ENCODE data around the gene PDPN.

PDPN gene

DNA sequence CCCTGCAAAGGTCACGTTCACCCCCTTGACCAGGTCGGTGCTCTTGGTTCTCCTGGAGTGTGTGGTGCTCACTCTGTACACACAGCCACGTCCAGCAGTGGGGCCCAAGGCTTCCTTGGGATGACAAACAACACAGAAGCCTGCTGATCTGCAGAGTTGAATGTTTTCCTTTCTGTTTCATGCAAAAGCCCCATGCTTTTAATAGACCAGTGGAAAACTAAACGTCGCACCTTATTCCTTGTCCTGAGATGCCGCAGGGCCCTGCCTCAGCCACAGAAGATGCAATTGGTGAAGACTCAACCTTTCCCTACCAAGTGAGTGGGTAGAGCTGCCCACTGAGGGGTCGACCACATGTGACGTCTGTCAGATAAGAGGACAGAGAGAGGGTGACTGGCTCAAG is 5.8 kb upstream of the PDPN start:
- no peak for DNase-seq (ENCODE audit: low read depth)

DNA sequence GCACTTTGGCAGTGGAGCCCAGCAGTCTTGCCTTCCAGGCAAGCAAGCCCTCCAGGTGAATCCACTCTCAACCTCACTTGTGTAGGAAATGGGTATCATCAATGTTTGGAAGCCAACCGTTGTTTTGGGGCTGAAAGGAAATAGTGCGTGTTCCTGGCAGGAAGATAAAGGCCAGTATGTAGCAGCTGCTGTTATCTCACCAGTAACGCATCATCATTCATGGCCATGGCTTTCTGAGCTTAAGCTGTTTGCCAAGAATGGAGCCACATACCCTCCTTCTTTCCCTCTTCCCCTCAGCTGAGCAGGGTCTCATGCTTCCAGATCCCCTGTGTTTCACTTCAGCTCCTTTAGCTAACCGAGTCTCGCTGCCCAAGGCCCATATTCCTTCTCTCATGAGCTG is 2.2 kb upstream of the PDPN start:
- no peak for DNase-seq (ENCODE audit: low read depth)

DNA sequence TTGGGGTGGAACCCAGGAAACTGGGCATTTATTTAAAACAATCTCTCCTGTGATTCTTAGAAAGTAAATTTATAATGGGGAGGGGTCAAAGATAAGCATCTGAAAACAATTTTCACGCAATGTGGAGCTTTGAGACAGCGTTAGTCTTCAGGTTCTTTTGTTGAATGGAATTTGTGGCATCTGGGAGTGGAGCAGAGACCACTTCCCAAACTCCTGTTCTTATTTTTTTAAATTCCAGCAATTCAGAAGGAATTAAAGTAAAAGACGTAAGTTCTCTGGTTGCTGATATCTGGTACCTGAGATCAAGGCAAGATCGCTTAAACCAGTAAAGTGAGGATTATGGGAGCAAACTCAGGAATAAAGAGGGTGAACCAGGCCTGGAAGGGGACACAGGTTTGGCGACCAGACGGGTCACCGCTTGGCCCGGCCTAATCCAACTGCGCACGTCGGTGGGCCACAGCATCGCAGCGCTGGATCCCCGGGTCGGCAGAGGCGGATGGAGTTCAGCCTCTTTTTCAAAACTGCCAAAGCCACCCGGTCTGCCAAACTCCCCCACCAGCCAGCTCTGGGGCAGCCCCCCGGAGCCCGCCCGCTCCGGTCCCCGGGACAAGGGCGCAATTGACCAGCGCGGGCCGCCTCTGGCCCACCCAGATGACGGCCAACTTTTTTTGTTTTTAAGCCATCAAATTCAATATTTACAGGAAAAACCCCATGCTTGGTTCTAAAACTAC is 754 bp upstream of the PDPN start:
- DNase-seq (ENCODE audit: low read depth), result no peak

DNA sequence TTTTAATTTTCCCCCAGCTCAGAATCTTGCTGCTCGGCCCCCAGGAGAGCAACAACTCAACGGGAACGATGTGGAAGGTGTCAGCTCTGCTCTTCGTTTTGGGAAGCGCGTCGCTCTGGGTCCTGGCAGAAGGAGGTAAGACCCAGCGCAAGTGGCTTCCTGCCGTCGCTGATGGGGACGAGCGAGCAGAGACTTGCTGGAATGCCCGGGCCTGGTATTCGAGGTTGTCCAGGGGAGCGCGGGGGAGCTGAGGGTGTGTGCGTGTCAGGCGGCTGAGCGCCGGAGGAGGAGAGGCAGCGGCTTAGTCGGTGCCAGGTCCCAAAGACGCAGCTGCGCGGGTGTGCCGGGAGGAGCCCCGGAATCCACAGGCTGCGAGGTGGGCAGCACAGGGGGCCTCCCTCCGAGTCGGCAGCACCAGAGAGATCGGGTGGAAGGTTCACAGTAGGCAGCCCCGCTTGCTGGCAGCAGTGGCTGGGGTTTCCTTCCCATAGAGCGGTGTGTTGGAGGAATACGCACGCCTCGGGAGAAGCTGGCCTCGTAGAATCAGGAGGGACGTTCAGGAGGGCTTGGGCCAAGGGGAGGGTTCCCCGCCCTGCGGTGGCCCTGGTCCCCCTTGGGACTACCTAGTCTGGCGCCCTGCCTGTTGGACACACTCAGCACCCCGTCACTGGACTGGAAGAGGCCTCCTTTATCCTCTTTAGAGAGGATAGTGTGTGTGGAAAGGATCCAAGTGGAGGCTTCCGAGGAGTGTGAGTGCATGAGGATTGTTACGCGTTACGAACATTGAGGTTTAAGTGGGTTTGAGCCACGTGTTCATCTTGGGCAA is 547 bp downstream of the PDPN start:
- no peak for DNase-seq (ENCODE audit: low read depth)

DNA sequence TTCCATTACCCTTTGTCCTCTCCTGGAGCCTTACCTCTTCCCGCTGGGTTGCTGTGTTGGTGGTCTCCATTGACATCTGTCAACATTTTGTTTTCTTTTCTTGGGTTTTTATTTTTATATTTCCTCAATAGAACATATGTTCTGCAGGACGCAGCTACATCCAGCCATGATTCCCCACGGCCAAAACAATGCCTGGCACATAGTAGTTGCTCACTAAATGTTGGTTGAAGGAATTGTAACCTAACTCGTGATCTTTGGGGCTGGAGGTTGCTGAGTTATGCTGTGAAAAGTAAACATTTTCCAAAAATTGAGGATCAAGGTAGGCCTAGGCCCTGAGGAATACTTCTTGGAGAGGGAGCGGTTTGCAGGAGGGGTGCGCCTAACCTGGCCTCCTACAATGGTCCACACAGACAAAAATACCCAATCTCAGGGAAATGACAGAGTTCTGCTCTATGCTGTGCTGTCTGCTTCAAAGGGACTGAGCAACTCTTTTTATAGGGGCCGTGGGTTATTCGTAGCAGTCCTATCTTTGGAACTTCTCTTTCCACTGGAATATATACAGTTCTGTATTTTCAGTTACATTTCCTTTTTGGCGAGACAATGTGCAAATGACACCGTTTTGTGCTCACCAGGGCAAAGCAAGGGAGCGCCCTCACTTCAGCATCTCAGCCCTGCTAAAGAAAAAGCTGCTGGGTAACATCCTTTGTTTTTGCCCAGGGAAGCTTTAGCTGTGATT is 1.4 kb downstream of the PDPN start:
- DNase-seq (ENCODE audit: low read depth), result no peak

DNA sequence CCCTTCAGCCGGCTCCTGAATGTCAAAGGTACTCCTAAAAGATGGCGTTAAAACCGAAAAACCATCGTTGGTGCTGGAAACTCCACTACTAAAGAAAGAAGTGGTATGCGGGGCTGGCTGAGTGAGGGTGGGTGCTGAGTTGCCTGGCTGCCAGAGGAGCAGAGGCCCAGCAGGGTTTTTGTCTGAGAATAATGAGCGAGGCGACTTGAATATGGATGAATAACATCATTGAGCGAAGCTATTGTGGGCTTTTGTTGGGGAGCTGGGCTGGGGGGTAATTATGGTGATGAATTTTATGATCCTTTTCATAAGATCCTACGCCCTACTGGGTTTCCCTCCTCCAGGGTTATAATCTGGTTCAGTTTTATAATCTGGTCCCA is 2.0 kb downstream of the PDPN start:
- no peak for DNase-seq (ENCODE audit: low read depth)

DNA sequence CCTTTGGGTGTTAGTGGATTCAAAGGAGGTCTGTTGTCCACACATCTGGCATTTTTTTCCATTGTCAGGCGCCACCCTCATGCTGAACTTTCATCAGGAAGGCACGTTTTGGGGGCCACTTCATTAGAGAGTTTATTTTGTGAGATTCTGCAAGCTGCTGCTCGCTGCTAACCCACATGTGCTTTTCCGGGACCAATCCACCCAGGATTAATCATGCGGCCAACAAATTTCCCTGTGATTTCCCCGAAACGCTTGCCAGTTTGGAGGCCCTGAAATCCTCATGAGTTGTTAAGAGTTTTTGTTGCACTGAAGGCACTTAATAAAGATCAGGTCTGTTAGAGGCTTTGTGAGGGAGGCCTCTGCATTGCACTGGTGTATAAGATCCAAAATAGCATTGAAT is 2.4 kb downstream of the PDPN start:
- no peak for DNase-seq (ENCODE audit: low read depth)

DNA sequence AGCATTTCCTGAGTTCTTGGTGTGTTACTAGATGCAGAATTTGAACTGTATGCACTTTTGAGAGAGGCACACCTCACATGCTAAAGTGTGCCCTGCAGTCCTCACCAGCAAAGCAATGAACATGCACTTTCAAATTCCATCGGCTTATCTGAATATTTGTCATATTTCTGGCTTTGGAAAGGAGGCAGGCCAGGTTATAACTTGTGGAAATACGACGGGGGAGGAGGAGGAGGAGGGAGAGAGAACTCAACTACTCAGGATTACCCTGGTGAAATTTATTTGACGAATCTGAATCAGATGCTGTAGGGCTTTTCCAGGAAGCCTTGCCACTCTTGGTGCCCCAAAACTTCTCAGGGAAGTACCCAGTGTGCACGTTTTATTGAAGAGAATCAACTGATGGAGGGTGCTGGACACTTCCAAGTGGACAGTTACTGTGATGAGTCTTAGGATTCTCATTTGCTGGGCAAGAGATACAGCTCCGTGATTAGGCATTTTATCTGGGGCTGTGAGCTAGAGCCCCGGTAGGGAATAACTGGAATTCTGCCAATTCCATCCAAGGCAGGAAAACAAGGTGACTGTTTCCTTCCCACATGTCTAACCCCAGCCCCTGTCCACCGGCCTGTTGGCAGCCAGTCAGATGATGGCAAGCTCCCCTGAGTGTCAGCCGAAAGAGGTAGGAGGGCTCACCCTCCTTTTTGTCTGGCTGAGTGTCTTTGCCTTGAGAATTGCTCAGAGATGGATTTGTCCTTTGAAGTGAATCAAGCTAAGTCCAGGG is 3.8 kb downstream of the PDPN start:
- no peak for DNase-seq (ENCODE audit: low read depth)

DNA sequence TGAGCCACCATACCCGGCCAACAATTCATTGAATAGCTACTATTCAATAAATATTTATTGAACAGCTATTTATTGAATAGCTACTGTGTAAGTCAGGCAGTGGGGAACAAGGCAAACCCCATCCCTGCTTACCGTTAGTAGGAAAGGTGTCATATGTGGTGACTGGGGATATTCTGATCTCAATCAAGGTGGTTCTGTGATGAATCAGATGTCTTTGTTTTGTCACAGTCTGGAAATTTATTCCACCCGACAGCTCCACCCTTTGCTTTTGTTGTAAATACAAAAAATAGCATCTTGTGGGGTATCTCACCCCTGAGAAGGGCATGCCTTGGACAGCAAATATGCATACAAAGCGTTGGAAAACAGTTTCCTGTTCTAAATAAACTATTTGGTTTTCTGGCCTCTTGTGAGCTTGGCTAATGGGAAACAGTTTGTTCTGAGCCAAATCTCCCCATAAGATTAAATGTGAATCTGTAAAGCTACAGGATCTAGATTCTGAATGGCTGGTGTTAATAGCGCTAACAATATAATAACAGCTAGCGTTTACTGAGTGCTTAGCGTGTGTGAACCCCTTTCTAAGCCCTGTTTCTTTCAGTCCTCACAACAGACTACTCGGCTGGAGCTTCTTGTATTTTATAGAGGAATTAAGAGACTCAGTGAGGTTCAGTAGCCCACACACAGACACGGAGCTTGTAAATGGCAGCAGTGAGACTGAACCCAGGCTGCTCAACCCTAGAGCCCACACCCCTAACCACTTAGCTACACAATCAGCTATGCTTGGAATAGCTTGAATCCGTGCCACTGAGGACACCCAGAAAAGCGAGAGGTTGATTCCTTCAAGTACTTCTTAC is 5.5 kb downstream of the PDPN start:
- no peak for DNase-seq (ENCODE audit: low read depth)

DNA sequence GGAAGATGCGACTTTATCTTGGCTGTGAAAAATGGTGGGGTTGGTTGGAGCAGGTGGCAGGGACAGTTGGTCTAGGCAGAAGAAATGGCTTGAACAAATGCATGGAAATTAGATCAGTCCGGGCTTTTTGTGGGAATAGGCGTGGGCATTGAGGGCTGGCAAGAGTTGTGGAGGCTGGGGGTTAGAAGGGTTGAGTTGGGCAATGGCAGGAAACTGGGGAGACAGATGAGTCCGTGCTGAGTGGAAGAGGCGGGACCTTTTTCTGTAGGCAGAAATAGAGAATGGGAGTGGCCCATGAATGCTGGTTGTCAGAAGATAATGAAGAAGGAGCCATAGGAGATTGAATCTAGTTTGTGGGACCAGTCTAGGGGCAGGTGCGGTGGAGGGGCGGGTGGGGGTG is 6.9 kb downstream of the PDPN start:
- no peak for DNase-seq (ENCODE audit: low read depth)

DNA sequence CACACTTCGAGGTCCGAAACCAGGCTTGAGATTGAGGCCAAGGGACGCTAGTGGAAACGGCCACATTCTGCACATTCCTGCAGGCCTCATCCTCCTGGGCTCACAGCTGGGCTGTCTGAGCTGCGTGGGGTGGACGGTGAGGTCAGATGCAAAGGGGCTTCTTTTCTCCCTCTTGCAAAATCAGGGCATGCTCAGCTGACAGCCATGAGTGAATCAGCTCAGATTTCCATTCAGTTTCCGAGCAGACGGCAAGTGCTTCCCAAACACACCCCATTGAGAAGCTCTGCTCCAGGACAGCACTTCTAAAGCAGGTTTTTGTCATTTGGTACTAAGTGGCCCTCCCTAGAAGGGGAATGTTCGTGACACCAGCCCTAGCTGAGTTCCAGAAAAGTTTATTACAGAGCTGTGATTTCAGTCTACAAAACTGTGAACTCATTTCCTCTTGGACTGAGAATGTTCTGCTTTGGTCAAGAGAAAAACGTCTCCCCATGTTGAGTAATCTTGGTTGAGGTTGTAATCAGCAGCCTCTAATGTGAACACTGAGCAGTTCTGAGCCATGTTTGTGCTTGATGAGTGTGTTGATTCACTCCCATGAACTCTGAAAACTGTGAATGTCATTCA is 10.0 kb downstream of the PDPN start:
- DNase-seq (ENCODE audit: low read depth), result peak; percentile 80

DNA sequence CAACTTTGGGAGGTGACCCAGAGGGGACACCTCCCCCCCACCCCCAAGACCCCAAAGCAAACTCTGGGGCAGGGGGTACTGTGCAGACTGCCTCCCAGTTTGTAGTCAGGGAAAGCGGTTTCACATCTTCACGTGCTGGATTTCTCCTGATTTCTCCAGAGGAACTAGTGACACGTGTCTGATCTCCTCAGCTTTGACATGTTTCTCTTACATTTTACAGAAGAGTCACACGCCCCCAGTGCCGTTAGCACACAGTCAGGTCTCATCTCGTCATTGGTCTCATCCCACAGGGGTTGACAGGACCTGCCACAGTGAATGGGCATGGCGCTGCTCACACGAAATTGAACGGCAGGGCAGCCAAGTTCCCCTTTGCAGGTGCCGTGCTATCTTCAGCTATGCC is 11.8 kb downstream of the PDPN start:
- no peak for DNase-seq (ENCODE audit: low read depth)

DNA sequence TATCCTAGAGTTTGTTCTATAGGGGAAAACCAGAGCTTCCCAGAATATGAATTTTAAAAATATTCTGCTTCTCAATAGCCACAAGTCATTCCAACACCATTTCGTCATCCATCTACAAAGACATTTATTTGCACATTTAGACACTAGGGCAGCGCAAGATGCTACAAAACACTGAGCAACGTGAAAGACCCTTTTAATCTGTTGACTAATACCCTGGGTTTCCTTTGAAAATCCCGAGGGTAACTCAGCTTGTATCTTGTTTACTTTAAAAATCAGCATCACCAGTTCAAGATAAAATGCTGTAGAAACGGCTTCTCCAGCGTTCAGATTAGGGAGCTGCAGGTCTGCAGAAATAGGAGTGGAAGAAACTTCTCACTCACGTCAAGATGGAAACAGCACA is 13.5 kb downstream of the PDPN start:
- DNase-seq (ENCODE audit: low read depth), result no peak

DNA sequence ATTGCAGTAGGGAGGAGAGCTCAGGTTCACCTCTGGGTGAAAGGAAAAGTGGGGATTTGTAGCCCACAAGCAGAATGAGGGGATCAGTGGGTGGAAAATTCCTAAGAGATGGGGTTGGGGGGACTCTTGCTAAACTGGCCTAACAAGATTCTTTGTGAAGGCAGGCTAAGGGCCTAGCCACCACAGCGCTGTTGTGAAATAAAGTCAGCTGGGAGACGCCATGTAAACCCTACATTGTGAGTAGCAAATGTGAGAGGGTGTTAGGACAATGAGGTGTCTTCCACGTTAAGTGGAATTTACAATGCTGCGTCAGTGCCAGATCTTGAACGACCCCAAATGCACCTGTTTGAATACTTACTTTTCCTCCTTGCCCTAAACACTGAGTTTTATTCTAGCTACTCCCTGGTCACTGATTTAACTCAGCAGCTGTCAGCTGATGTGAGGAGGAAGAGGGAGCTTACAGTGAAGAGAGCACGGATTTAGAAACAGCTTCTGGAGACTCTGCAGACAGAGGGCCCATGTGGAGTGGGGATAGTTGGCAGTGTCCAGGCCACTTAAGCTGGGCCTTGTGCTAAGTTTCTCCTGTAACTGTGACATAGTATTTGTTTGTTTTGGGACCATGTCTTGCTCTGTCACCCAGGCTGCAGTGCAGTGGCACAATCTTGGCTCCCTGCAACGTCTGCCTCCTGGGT is 17.3 kb downstream of the PDPN start:
- DNase-seq (ENCODE audit: low read depth), result no peak

DNA sequence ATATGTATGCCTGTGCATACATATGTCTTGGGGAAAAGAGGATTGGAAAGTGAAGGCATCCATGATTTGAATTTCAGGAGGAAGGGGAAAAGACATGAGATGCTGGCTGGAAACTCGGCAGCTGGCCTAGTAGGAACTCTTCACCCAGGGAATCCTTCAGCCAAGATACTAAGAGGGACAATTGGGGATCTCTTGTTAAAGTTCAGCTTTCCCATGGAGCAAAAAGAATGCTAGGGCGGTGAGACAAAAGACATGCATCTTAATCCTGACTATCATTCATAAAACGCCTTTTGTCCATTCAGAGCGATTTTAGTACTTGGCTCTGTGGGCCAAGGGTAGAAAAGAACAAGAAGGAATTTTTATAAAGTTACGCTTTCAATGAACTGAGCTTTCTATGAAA is 20.5 kb downstream of the PDPN start:
- no peak for DNase-seq (ENCODE audit: low read depth)

DNA sequence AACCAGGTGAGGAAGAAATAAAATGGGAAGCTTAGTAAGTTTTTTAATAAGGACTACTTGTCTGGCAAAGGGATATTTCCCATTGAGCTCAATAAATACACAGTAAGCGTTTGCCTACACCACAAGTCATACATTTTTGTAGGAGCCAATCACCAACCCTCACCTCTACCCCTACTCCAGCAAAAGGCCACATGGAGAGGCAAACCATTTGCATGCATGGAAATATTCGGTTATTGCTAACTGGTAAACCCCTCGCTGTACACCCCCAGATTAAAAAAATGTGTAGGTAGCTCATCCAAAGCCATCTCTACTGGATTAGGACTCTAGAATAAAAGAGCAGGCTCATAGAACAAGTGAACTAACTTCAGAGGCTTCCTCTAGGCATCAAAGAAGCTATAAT is 21.1 kb downstream of the PDPN start:
- DNase-seq (ENCODE audit: low read depth), result no peak

DNA sequence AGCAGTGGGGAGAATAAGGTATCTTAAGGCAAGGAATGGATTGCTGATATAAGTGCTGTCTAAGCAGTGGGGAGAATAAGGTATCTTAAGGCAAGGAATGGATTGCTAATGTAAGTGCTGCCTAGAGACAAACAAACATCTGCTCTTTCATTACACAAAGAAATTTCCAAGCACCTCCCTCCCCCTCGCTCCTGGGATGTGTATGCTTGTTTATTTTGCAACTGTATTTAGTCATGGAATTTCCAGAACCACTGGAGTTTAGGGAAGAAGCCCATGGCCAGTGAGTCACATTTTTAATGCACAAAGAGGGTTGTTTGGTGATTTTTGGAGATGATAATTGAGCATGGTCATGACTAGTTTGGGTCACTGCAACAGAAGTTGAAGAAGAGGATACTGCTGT is 21.5 kb downstream of the PDPN start:
- peak; percentile 73 for DNase-seq (ENCODE audit: low read depth)

DNA sequence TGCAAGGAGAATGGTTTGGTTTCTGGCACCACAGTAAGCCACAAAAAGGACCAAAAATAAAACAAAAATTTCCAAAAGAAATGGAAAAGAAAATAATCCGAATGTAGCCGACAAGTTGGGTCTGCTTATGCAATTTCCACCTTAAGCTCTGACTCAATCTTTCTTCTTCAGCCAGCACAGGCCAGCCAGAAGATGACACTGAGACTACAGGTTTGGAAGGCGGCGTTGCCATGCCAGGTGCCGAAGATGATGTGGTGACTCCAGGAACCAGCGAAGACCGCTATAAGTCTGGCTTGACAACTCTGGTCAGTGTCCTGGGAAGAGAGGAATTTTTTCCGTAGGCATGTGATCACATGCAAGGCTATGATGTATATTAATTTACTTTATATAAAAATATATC is 23.4 kb downstream of the PDPN start:
- no peak for DNase-seq (ENCODE audit: low read depth)

DNA sequence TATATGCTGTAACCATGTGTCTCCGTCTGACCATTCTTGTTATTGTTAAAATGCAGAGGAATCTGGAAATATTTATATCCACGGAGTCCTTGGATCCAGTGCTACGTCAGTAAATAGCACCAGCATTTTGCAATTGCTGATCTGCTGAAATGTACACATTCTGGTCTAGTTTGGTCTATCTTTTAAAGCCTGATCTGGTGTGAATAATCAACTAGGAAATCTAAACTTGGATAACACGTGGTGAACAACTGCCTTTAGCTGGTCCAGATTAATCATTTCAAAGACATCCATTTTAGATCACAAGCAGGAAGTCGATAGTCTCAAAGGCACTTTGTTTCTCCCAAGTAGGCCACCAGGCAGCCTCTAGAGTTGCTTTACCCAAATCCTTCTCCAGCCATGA is 32.6 kb downstream of the PDPN start:
- DNase-seq (ENCODE audit: low read depth), result peak; percentile 64

DNA sequence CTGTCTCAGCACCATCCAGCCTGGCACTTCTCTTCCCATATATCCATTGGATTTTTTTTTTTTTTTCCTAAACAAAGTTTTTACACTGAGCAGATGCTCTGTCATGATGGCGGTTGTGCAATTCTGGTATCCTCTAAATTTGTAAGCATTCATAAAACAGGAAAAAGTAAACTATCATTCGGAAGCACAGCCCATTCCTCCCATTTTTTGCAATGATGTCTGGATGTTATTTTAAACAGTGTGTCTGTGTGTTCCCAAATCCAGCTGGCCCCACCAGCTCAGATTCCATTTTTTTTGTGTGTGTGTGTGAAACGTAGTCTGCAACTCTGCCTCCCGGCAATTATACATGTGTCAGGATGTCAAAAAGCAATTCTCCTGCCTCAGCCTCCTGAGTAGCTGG is 33.5 kb downstream of the PDPN start:
- DNase-seq (ENCODE audit: low read depth), result peak; percentile 58
